ENCODE results near the gene GABRR1.

GABRR1 gene

DNA sequence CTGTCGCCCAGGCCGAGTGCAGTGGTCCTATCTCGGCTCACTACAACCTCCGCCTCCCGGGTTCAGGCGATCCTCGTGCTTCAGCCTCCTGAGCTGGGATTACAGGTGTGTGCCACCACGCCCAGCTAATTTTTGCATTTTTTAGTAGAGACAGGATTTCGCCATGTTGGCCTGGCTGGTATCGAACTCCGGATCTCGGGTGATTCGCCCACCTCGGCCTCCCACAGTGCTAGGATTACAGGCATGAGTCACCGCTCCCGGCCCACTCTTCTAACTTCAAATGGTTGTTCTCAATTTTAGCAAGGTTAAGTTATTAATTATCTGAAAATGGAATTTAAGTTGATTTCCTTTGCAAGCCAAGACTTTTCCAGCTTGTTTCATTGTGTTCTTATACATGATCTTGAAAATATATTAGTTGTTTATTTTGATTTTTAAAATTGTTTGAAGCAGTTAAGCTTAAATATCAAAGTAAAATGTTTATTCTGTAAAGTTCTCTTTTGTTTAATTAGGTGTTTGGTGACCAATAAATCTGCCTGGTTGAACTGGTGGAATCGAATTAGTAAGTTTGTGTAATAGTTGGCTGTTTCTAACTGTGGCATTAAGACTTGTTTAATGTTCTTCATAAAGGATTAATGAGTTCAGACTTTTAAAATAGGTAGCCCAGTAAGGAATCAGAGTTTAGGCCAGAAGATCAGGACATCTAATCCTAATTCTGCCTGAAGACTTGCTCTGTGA, 69.0 kb downstream of the GABRR1 start:
- no peak overlapping the region for H3K4me3 ChIP-seq (ENCODE audit: low read depth, low read length)
- no peak for TF ChIP-seq CTCF (IDR thresholded peaks at IDR 0.05; ENCODE audit: borderline replicate concordance, insufficient read depth, low read depth, low read length)

- H3K4me3 ChIP-seq (ENCODE audit: low read depth, low read length): peak overlapping the region; percentile 78
- TF ChIP-seq CTCF (IDR thresholded peaks at IDR 0.05; ENCODE audit: borderline replicate concordance, insufficient read depth, low read depth, low read length): no peak
Measured at GRCh38 chr6:89146718-89147700, 70.1 kb downstream of the GABRR1 start.

DNA sequence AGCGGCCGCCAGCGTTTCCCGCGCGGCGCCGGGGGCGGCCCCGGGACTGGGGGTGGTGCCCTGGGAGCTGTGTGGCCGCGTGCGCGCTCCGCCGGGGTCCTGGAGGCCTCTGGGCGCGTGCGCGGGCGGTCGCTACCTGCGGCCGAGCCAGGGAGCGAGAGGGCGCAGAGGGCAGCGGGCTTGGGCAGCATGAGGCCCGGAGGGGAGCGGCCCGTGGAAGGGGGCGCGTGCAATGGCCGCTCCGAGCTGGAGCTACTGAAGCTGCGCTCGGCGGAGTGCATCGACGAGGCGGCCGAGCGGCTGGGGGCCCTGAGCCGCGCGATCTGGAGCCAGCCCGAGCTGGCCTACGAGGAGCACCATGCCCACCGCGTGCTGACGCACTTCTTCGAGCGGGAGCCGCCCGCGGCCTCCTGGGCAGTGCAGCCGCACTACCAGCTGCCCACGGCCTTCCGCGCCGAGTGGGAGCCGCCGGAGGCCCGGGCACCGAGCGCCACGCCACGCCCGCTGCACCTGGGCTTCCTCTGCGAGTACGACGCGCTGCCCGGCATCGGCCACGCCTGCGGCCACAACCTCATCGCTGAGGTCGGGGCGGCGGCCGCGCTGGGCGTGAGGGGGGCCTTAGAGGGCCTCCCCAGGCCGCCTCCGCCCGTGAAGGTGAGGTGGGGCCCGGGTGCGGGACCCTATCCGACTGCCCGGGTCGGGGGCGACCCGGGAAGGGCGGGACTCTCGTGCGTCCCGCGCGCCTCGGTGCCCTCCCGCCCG, 71.0 kb downstream of the GABRR1 start, which contains the start of gene PM20D2:
TSS of gene PM20D2 (plus strand) at position 100 of the 762 bp plus-strand sequence. CDS start at position 190, 90 bp downstream.
- H3K4me3 ChIP-seq (ENCODE audit: low read depth, low read length): peak within 1 kb of the TSS; percentile 78
- TF ChIP-seq CTCF (IDR thresholded peaks at IDR 0.05; ENCODE audit: borderline replicate concordance, insufficient read depth, low read depth, low read length): no peak

- peak overlapping the region; percentile 78 for H3K4me3 ChIP-seq (ENCODE audit: low read depth, low read length)
- TF ChIP-seq CTCF (IDR thresholded peaks at IDR 0.05; ENCODE audit: borderline replicate concordance, insufficient read depth, low read depth, low read length): no peak
Measured at GRCh38 chr6:89145091-89145955, 71.8 kb downstream of the GABRR1 start.

DNA sequence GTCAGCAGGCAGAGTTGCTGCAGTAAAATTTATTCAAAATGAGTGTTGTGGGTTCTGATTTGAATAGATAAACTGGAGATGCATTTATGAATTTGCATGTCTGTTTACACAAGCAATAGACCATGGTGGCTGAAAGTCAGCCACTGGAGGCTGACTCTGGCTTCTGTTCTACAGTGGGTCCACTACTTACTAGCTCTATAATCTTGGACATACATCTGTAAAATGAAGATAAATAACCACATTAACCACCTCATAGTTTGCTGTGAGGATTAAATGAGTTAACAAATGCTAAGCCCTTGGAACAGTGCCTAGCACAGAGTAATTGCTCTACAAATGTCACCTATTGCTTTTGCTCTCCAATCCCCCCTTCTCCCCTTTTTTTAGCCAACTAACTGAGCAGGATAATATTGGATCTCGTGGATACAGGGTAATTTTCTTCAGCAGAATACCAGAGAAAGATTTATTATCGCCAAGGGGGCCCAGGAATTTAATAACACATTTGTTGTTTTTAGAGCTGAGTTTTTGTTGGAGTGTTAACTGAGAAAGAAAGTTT, 72.7 kb downstream of the GABRR1 start:
- no peak overlapping the region for H3K4me3 ChIP-seq (ENCODE audit: low read depth, low read length)
- TF ChIP-seq CTCF (IDR thresholded peaks at IDR 0.05; ENCODE audit: borderline replicate concordance, insufficient read depth, low read depth, low read length): no peak

Data from GM12875 (cell line).